MM.1S (cell line): ENCODE results near the gene WDR1.

Experiments used
- DNase-seq: peaks from one replicate; pipeline ENCODE4 v3.0.0-alpha.2; 2015
- H2AFZ ChIP-seq: fragments of 300-600 bp; sonication (generic); 2 replicates; pipeline ENCODE4 v1.6.0; 2016; ENCODE audit warnings: antibody characterized with exemption, low read length
- H3F3A ChIP-seq: fragments of 300-600 bp; sonication (generic); 2 replicates; pipeline ENCODE4 v1.6.1; 2016; ENCODE audit warnings: mild to moderate bottlenecking, antibody characterized with exemption, low read length, moderate library complexity, mixed read lengths; ENCODE audit not compliant: insufficient read depth
- H3K27ac ChIP-seq: fragments of 300-600 bp; sonication (generic); 2 replicates; pipeline ENCODE4 v1.5.1; 2016; ENCODE audit warnings: mild to moderate bottlenecking, low read length
- H3K27me3 ChIP-seq: fragments of 300-600 bp; sonication (generic); replicated peaks from 2 replicates; pipeline ENCODE4 v1.6.0; 2016; ENCODE audit warnings: low read length; ENCODE audit not compliant: insufficient read depth
- H3K36me3 ChIP-seq: fragments of 300-600 bp; sonication (generic); replicated peaks from 2 replicates; pipeline ENCODE4 v1.6.1; 2016; ENCODE audit warnings: mild to moderate bottlenecking, low read length, mixed read lengths; ENCODE audit not compliant: insufficient read depth
- H3K4me1 ChIP-seq: fragments of 300-600 bp; sonication (generic); 2 replicates; pipeline ENCODE4 v1.6.1; 2016; ENCODE audit warnings: low read length, mixed read lengths
- H3K4me2 ChIP-seq: fragments of 300-600 bp; sonication (generic); 2 replicates; pipeline ENCODE4 v1.6.0; 2016; ENCODE audit warnings: low read depth, low read length
- H3K4me3 ChIP-seq: fragments of 300-600 bp; sonication (generic); 2 replicates; pipeline ENCODE4 v1.5.1; 2016; ENCODE audit warnings: low read length, mixed read lengths
- H3K79me2 ChIP-seq: fragments of 300-600 bp; sonication (generic); 2 replicates; pipeline ENCODE4 v1.6.1; 2016; ENCODE audit warnings: mixed run types, low read length, mixed read lengths
- H3K9ac ChIP-seq: fragments of 300-600 bp; sonication (generic); 2 replicates; pipeline ENCODE4 v1.6.1; 2016; ENCODE audit warnings: low read length, mixed read lengths
- H3K9me2 ChIP-seq: fragments of 300-600 bp; sonication (generic); replicated peaks from 2 replicates; pipeline ENCODE4 v1.6.1; 2016; ENCODE audit warnings: mild to moderate bottlenecking, low read length, mixed read lengths; ENCODE audit not compliant: insufficient read depth
- H3K9me3 ChIP-seq: fragments of 300-600 bp; sonication (generic); replicated peaks from 2 replicates; pipeline ENCODE4 v1.6.1; 2016; ENCODE audit warnings: mild to moderate bottlenecking, low read length, mixed read lengths; ENCODE audit not compliant: insufficient read depth
- H4K20me1 ChIP-seq: fragments of 300-600 bp; sonication (generic); 2 replicates; pipeline ENCODE4 v1.6.1; 2016; ENCODE audit warnings: mild to moderate bottlenecking, low read length, moderate library complexity, mixed read lengths; ENCODE audit not compliant: insufficient read depth
- EZH2 ChIP-seq: fragments of 300-600 bp; sonication (generic); optimal IDR thresholded peaks from 2 replicates; pipeline ENCODE3; 2017; ENCODE audit warnings: low read depth, mild to moderate bottlenecking, antibody characterized with exemption, low read length, mixed read lengths
- EZH2phosphoT487 ChIP-seq: fragments of 300-600 bp; sonication (generic); IDR thresholded peaks from 2 replicates; pipeline ENCODE4 v1.6.1; 2018; ENCODE audit warnings: antibody characterized with exemption, low read length
- TF ChIP-seq, protein P1 (sequence below): fragments of 300-600 bp; sonication (generic); IDR thresholded peaks from 2 replicates; pipeline ENCODE4 v1.5.1; 2016; ENCODE audit warnings: antibody characterized with exemption, low read length, mixed read lengths

WDR1 gene

DNA sequence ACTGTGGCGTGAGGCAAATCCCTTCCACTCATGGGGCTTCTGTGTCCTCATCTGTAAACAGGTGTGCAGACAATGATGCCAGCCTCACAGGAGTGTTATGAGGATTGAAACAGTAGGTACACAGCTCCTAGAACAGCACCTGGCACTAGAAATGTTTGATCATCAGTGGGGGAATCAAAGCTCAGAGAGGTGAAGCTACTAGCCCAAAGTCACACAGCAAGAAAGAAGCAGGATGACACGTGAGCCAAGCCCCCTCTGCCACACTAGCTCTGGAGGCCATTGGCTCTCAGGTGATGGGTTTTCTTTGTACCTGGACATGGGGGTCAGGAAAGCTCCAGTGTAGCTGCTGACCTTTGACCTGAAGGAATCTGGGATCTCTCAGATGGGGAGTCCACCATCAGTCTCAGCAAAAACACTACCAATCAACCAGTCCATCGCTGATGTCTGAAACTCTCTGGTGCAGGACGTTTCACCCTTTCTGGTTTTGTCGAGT lies 81.9 kb downstream of the WDR1 start:
- Histone ChIP-seq H3K9ac (no peak overlapping the region), H4K20me1 (no peaks in the 10 kb centered on the region), H3K79me2 (no peaks in the 10 kb centered on the region), H3K27me3 (no peaks in the 10 kb centered on the region), H3K4me3 (no peak overlapping the region), H3F3A (no peaks in the 10 kb centered on the region), H3K9me3 (no peaks in the 10 kb centered on the region), H3K4me1 (no peaks in the 10 kb centered on the region), H3K27ac (no peak overlapping the region), H3K9me2 (no peaks in the 10 kb centered on the region), H3K36me3 (no peaks in the 10 kb centered on the region), H3K4me2 (no peak overlapping the region), H2AFZ (no peak overlapping the region)
- TF ChIP-seq, protein P1, sequence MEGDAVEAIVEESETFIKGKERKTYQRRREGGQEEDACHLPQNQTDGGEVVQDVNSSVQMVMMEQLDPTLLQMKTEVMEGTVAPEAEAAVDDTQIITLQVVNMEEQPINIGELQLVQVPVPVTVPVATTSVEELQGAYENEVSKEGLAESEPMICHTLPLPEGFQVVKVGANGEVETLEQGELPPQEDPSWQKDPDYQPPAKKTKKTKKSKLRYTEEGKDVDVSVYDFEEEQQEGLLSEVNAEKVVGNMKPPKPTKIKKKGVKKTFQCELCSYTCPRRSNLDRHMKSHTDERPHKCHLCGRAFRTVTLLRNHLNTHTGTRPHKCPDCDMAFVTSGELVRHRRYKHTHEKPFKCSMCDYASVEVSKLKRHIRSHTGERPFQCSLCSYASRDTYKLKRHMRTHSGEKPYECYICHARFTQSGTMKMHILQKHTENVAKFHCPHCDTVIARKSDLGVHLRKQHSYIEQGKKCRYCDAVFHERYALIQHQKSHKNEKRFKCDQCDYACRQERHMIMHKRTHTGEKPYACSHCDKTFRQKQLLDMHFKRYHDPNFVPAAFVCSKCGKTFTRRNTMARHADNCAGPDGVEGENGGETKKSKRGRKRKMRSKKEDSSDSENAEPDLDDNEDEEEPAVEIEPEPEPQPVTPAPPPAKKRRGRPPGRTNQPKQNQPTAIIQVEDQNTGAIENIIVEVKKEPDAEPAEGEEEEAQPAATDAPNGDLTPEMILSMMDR, result no peak
- TF ChIP-seq EZH2phosphoT487, result no peak
- no peak for TF ChIP-seq EZH2
- no peak for DNase-seq

GRCh38 chr4:10034136-10034535 lies 82.5 kb downstream of the WDR1 start:
- Histone ChIP-seq H3K9ac (no peak overlapping the region), H3K27me3 (no peaks in the 10 kb centered on the region), H3K4me2 (no peak overlapping the region)

DNA sequence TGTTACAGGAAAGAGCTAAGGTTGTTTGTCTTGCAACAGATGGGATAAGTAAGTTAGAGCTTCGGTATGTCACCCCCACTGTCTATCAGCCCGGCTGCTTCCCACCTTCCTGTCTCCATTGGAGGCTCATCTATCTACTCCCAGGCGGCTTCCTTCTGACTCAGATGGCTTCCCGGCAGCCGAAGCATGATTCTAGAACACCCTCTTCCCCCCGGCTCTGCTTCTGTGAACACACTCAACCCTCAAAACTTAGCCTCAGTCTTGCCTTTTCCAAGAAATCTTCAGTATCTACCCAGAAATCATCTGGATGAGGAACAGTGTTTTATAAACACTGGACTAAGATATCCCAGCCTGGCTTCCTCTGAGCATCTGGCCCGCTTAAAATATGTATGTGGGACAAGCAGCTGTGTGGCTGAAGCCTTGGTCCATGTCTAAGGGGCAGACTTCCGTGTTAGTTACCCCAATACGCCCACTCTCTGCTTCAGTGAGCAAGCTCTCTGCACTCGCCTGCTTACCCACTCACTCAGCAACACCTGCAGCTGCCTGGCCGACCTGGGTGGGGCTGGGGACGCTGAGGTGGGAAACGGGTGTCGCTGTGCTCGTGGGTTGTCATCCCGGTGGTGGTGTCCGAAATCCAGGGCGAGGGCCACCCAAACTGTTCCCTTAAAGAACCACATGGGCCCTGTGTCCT lies 83.3 kb downstream of the WDR1 start:
- Histone ChIP-seq H3K27ac (no peak overlapping the region), H3K4me1 (no peaks in the 10 kb centered on the region), H3K79me2 (no peaks in the 10 kb centered on the region), H3K9me3 (no peaks in the 10 kb centered on the region), H3K4me2 (no peak overlapping the region), H3K27me3 (no peaks in the 10 kb centered on the region), H3K36me3 (no peaks in the 10 kb centered on the region), H3K9ac (no peak overlapping the region), H4K20me1 (no peaks in the 10 kb centered on the region), H3K4me3 (no peak overlapping the region), H3K9me2 (no peaks in the 10 kb centered on the region), H2AFZ (no peak overlapping the region), H3F3A (no peaks in the 10 kb centered on the region)
- DNase-seq, result no peak
- TF ChIP-seq EZH2 (no peak), EZH2phosphoT487 (no peak)
- TF ChIP-seq, protein P1, result no peak

More at GRCh38 chr4:10034136-10034535, 82.5 kb downstream of the WDR1 start:
- Histone ChIP-seq H3F3A (no peaks in the 10 kb centered on the region), H3K4me1 (no peaks in the 10 kb centered on the region), H2AFZ (no peak overlapping the region), H3K27ac (no peak overlapping the region), H3K9me2 (no peaks in the 10 kb centered on the region), H4K20me1 (no peaks in the 10 kb centered on the region), H3K36me3 (no peaks in the 10 kb centered on the region), H3K79me2 (no peaks in the 10 kb centered on the region), H3K4me3 (no peak overlapping the region), H3K9me3 (no peaks in the 10 kb centered on the region)
- DNase-seq, result no peak
- TF ChIP-seq EZH2 (no peak), EZH2phosphoT487 (no peak)
- TF ChIP-seq, protein P1, result no peak
